KMS-11 (cell line): ENCODE results near the gene S100A8.

Source experiments
- H2AFZ ChIP-seq: fragments of 200-600 bp; sonication (generic); 2 replicates; pipeline ENCODE4 v1.6.1; 2016; ENCODE audit warnings: antibody characterized with exemption, mixed run types, low read depth
- H3K27ac ChIP-seq: fragments of 200-600 bp; sonication (generic); 2 replicates; pipeline ENCODE4 v1.6.1; 2016; ENCODE audit warnings: mild to moderate bottlenecking, mixed run types
- H3K27me3 ChIP-seq: fragments of 200-600 bp; sonication (generic); 2 replicates; pipeline ENCODE4 v1.6.1; 2017; ENCODE audit warnings: mild to moderate bottlenecking, low read depth, mixed run types, moderate library complexity; ENCODE audit not compliant: insufficient read depth
- H3K36me3 ChIP-seq: fragments of 200-600 bp; sonication (generic); 2 replicates; pipeline ENCODE4 v1.6.1; 2017; ENCODE audit warnings: mild to moderate bottlenecking, mixed run types; ENCODE audit not compliant: insufficient read depth
- H3K4me1 ChIP-seq: fragments of 200-600 bp; sonication (generic); 2 replicates; pipeline ENCODE4 v1.6.1; 2016; ENCODE audit warnings: mild to moderate bottlenecking, low read depth, mixed run types; ENCODE audit not compliant: poor library complexity, severe bottlenecking
- H3K4me2 ChIP-seq: fragments of 200-600 bp; sonication (generic); 2 replicates; pipeline ENCODE4 v1.7.0; 2016; ENCODE audit warnings: mild to moderate bottlenecking, mixed run types
- H3K4me3 ChIP-seq: fragments of 200-600 bp; sonication (generic); IDR thresholded peaks from 2 replicates; pipeline ENCODE4 v1.6.1; 2017; ENCODE audit warnings: low read depth, low read length, mixed read lengths; ENCODE audit not compliant: insufficient read depth
- H3K79me2 ChIP-seq: fragments of 200-600 bp; sonication (generic); 2 replicates; pipeline ENCODE4 v1.6.1; 2016; ENCODE audit warnings: low read depth, mixed run types; ENCODE audit not compliant: insufficient read depth
- H3K9ac ChIP-seq: fragments of 200-600 bp; sonication (generic); 2 replicates; pipeline ENCODE4 v1.6.1; 2016; ENCODE audit warnings: mild to moderate bottlenecking, mixed run types
- H4K20me1 ChIP-seq: fragments of 200-600 bp; sonication (generic); 2 replicates; pipeline ENCODE4 v1.6.1; 2016; ENCODE audit warnings: mild to moderate bottlenecking, mixed run types; ENCODE audit not compliant: insufficient read depth
- CTCF ChIP-seq: fragments of 200-600 bp; sonication (generic); conservative IDR thresholded peaks from 2 replicates; pipeline ENCODE4 v1.6.1; 2017; ENCODE audit warnings: low read depth, mild to moderate bottlenecking, antibody characterized with exemption, low read length, moderate library complexity, mixed read lengths

S100A8 gene

GRCh38 chr1:153364766-153365666, 25.9 kb downstream of the S100A8 start:
- H2AFZ ChIP-seq, result no peak overlapping the region
- no peak overlapping the region for H3K27ac ChIP-seq
- H3K79me2 ChIP-seq, result no peaks in the 10 kb centered on the region
- no peak for TF ChIP-seq CTCF
- no peaks in the 10 kb centered on the region for H3K27me3 ChIP-seq
- no peak overlapping the region for H3K4me3 ChIP-seq
- H3K36me3 ChIP-seq, result no peaks in the 10 kb centered on the region
- no peak overlapping the region for H3K9ac ChIP-seq
- H4K20me1 ChIP-seq, result no peaks in the 10 kb centered on the region
- H3K4me2 ChIP-seq, result no peak overlapping the region
- H3K4me1 ChIP-seq, result no peaks in the 10 kb centered on the region

- no peak overlapping the region for H3K4me2 ChIP-seq
- H2AFZ ChIP-seq, result no peak overlapping the region
- H3K79me2 ChIP-seq, result no peaks in the 10 kb centered on the region
- no peaks in the 10 kb centered on the region for H4K20me1 ChIP-seq
- no peak overlapping the region for H3K27ac ChIP-seq
- no peak overlapping the region for H3K9ac ChIP-seq
- no peaks in the 10 kb centered on the region for H3K4me1 ChIP-seq
- no peaks in the 10 kb centered on the region for H3K36me3 ChIP-seq
- no peak for TF ChIP-seq CTCF
- H3K4me3 ChIP-seq, result no peak overlapping the region
- H3K27me3 ChIP-seq, result no peaks in the 10 kb centered on the region
Observed at GRCh38 chr1:153364156-153364555, 26.7 kb downstream of the S100A8 start.

GRCh38 chr1:153363641-153364040, 27.2 kb downstream of the S100A8 start:
- no peaks in the 10 kb centered on the region for H3K79me2 ChIP-seq
- H3K27me3 ChIP-seq, result no peaks in the 10 kb centered on the region
- H3K36me3 ChIP-seq, result no peaks in the 10 kb centered on the region
- TF ChIP-seq CTCF, result no peak
- H3K9ac ChIP-seq, result no peak overlapping the region
- no peak overlapping the region for H3K4me2 ChIP-seq
- no peak overlapping the region for H3K4me3 ChIP-seq
- no peaks in the 10 kb centered on the region for H4K20me1 ChIP-seq
- no peaks in the 10 kb centered on the region for H3K4me1 ChIP-seq
- H3K27ac ChIP-seq, result no peak overlapping the region
- H2AFZ ChIP-seq, result no peak overlapping the region

- no peak overlapping the region for H3K9ac ChIP-seq
- no peak overlapping the region for H3K4me3 ChIP-seq
- no peaks in the 10 kb centered on the region for H3K36me3 ChIP-seq
- no peaks in the 10 kb centered on the region for H3K4me1 ChIP-seq
- H3K4me2 ChIP-seq, result no peak overlapping the region
- H3K79me2 ChIP-seq, result no peaks in the 10 kb centered on the region
- no peaks in the 10 kb centered on the region for H3K27me3 ChIP-seq
- no peak overlapping the region for H2AFZ ChIP-seq
- TF ChIP-seq CTCF, result no peak
- no peaks in the 10 kb centered on the region for H4K20me1 ChIP-seq
- H3K27ac ChIP-seq, result no peak overlapping the region
Observed at GRCh38 chr1:153362187-153362775, 28.6 kb downstream of the S100A8 start.
